Measurements from ENCODE around the gene BAD.
"Not testable (repeated sequence)": the region's sequence is repeated elsewhere in the genome, so short reads cannot be mapped to it uniquely, and the experiment has no call there.

The BAD gene

GRCh38 chr11:64249038-64249437 is 35.4 kb downstream of the BAD start:
- no peaks in the 10 kb centered on the region for H3K9me3 Mint-ChIP-seq
- no peak overlapping the region for H3K4me3 Mint-ChIP-seq
- H3K27ac Mint-ChIP-seq = no peak overlapping the region
- TF ChIP-seq, protein P1, sequence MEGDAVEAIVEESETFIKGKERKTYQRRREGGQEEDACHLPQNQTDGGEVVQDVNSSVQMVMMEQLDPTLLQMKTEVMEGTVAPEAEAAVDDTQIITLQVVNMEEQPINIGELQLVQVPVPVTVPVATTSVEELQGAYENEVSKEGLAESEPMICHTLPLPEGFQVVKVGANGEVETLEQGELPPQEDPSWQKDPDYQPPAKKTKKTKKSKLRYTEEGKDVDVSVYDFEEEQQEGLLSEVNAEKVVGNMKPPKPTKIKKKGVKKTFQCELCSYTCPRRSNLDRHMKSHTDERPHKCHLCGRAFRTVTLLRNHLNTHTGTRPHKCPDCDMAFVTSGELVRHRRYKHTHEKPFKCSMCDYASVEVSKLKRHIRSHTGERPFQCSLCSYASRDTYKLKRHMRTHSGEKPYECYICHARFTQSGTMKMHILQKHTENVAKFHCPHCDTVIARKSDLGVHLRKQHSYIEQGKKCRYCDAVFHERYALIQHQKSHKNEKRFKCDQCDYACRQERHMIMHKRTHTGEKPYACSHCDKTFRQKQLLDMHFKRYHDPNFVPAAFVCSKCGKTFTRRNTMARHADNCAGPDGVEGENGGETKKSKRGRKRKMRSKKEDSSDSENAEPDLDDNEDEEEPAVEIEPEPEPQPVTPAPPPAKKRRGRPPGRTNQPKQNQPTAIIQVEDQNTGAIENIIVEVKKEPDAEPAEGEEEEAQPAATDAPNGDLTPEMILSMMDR (IDR thresholded peaks at IDR 0.05) = no peak
- H3K4me1 Mint-ChIP-seq = peaks cover 47% of the 10 kb centered on the region
- DNase-seq = no peak
- peaks cover 3% of the 10 kb centered on the region for H3K27me3 Mint-ChIP-seq (ENCODE audit: low read depth, poor library complexity)
- no peaks in the 10 kb centered on the region for H3K36me3 Mint-ChIP-seq (ENCODE audit: low read depth)

- Mint-ChIP-seq H3K27ac (no peak overlapping the region), H3K4me3 (peak overlapping the region; percentile 79), H3K9me3 (no peaks in the 10 kb centered on the region), H3K27me3 (ENCODE audit: low read depth, poor library complexity) (peaks cover 3% of the 10 kb centered on the region), H3K4me1 (peaks cover 47% of the 10 kb centered on the region), H3K36me3 (ENCODE audit: low read depth) (no peaks in the 10 kb centered on the region)
- DNase-seq = no peak
- TF ChIP-seq, protein P1 (IDR thresholded peaks at IDR 0.05) = no peak
Measured at GRCh38 chr11:64248578-64248977, 35.9 kb downstream of the BAD start.

GRCh38 chr11:64247729-64248531 is 36.5 kb downstream of the BAD start:
- peaks cover 46% of the 10 kb centered on the region for H3K4me1 Mint-ChIP-seq
- H3K9me3 Mint-ChIP-seq = no peaks in the 10 kb centered on the region
- TF ChIP-seq, protein P1 (IDR thresholded peaks at IDR 0.05) = no peak
- H3K4me3 Mint-ChIP-seq = peak overlapping the region; percentile 79
- H3K27me3 Mint-ChIP-seq (ENCODE audit: low read depth, poor library complexity) = peaks cover 3% of the 10 kb centered on the region
- H3K27ac Mint-ChIP-seq = peak overlapping the region; percentile 8
- H3K36me3 Mint-ChIP-seq (ENCODE audit: low read depth) = no peaks in the 10 kb centered on the region
- DNase-seq = no peak

GRCh38 chr11:64246871-64247728 is 37.4 kb downstream of the BAD start, which contains the start of gene PPP1R14B:
PPP1R14B (minus strand) TSS chr11:64246943; CDS start chr11:64246673, 270 bp downstream.
- H3K4me3 Mint-ChIP-seq = peak within 1 kb of the TSS; percentile 87
- TF ChIP-seq, protein P1 (IDR thresholded peaks at IDR 0.05) = no peak
- H3K27me3 Mint-ChIP-seq (ENCODE audit: low read depth, poor library complexity) = peaks cover 3% of the 10 kb centered on the region
- no peaks in the 10 kb centered on the region for H3K9me3 Mint-ChIP-seq
- peaks cover 50% of the 10 kb centered on the region for H3K4me1 Mint-ChIP-seq
- H3K27ac Mint-ChIP-seq = peak within 1 kb of the TSS; percentile 98
- H3K36me3 Mint-ChIP-seq (ENCODE audit: low read depth) = no peaks in the 10 kb centered on the region
- DNase-seq = peak; percentile 91

- H3K36me3 Mint-ChIP-seq (ENCODE audit: low read depth); H3K27me3 Mint-ChIP-seq (ENCODE audit: low read depth, poor library complexity); H3K27ac Mint-ChIP-seq; H3K9me3 Mint-ChIP-seq; DNase-seq: not testable (repeated sequence)
- Mint-ChIP-seq H3K4me3 (peak overlapping the region; percentile 87), H3K4me1 (peaks cover 45% of the 10 kb centered on the region)
Measured at GRCh38 chr11:64246621-64246870, 37.9 kb downstream of the BAD start.

GRCh38 chr11:64245797-64246620 is 38.5 kb downstream of the BAD start:
- Mint-ChIP-seq H3K9me3 (no peaks in the 10 kb centered on the region), H3K36me3 (ENCODE audit: low read depth) (no peaks in the 10 kb centered on the region), H3K27ac (no peak overlapping the region), H3K27me3 (ENCODE audit: low read depth, poor library complexity) (peaks cover 3% of the 10 kb centered on the region), H3K4me3 (peak overlapping the region; percentile 86), H3K4me1 (peaks cover 45% of the 10 kb centered on the region)
- DNase-seq = no peak
- TF ChIP-seq, protein P1 (IDR thresholded peaks at IDR 0.05) = no peak

Data from nephron progenitor cell (in vitro differentiated cells).